ENCODE measurements around the gene RCOR3.

Gene RCOR3

GRCh38 chr1:211324992-211325775 is 66.0 kb downstream of the RCOR3 start:
- DNase-seq (ENCODE audit: low read depth): no peak

GRCh38 chr1:211326140-211326527 is 67.0 kb downstream of the RCOR3 start:
- DNase-seq (ENCODE audit: low read depth): no peak

GRCh38 chr1:211326528-211327345 is 67.6 kb downstream of the RCOR3 start, which contains the start of gene TRAF5:
Gene TRAF5 (plus strand): TSS chr1:211326833. CDS start chr1:211353240, 26,407 bp downstream.
- DNase-seq (ENCODE audit: low read depth): no peak

GRCh38 chr1:211327346-211327921 is 68.3 kb downstream of the RCOR3 start:
- DNase-seq (ENCODE audit: low read depth): no peak

- DNase-seq (ENCODE audit: low read depth): no peak
Measured at GRCh38 chr1:211328084-211328694, 69.0 kb downstream of the RCOR3 start.

GRCh38 chr1:211328866-211329475 is 69.8 kb downstream of the RCOR3 start:
- DNase-seq (ENCODE audit: low read depth): no peak

- no peak for DNase-seq (ENCODE audit: low read depth)
Measured at GRCh38 chr1:211329764-211330201, 70.6 kb downstream of the RCOR3 start.

GRCh38 chr1:211330282-211330936 is 71.2 kb downstream of the RCOR3 start:
- DNase-seq (ENCODE audit: low read depth): no peak

- no peak for DNase-seq (ENCODE audit: low read depth)
Measured at GRCh38 chr1:211331011-211331709, 72.0 kb downstream of the RCOR3 start.

GRCh38 chr1:211332036-211332616 is 73.0 kb downstream of the RCOR3 start:
- DNase-seq (ENCODE audit: low read depth): no peak

GRCh38 chr1:211332830-211333229 is 73.7 kb downstream of the RCOR3 start:
- DNase-seq (ENCODE audit: low read depth): no peak

- DNase-seq (ENCODE audit: low read depth): no peak
Measured at GRCh38 chr1:211333906-211334305, 74.7 kb downstream of the RCOR3 start.

GRCh38 chr1:211334986-211335385 is 75.8 kb downstream of the RCOR3 start:
- no peak for DNase-seq (ENCODE audit: low read depth)

GRCh38 chr1:211335522-211336157 is 76.5 kb downstream of the RCOR3 start:
- DNase-seq (ENCODE audit: low read depth): no peak

- DNase-seq (ENCODE audit: low read depth): no peak
Measured at GRCh38 chr1:211336161-211336560, 77.0 kb downstream of the RCOR3 start.

GRCh38 chr1:211336775-211337174 is 77.6 kb downstream of the RCOR3 start:
- DNase-seq (ENCODE audit: low read depth): no peak

GRCh38 chr1:211337430-211338223 is 78.5 kb downstream of the RCOR3 start:
- no peak for DNase-seq (ENCODE audit: low read depth)

- no peak for DNase-seq (ENCODE audit: low read depth)
Measured at GRCh38 chr1:211338224-211338620, 79.1 kb downstream of the RCOR3 start.

- no peak for DNase-seq (ENCODE audit: low read depth)
Measured at GRCh38 chr1:211339631-211340041, 80.5 kb downstream of the RCOR3 start.
